ENCODE results near the gene PRRG4.
A peak's percentile ranks its signal among the peaks of the same experiment; 100 is the strongest.

GRCh38 chr11:32870676-32871075, 40.9 kb downstream of the PRRG4 start:
- TF ChIP-seq CTCF (IDR thresholded peaks at IDR 0.05) (peak in 1 of 4 experiments; percentile 43), POLR2A (IDR thresholded peaks at IDR 0.05) (no peak), POLR2AphosphoS5 (IDR thresholded peaks at IDR 0.05) (no peak), EP300 (IDR thresholded peaks at IDR 0.05) (no peak)

Measured in gastroesophageal sphincter (tissue), 3 donors.